ENCODE measurements around the gene NPC1L1.

NPC1L1 gene

GRCh38 chr7:44541028-44541869, at the start of gene NPC1L1:
NPC1L1 (minus strand) TSS chr7:44541330; CDS start chr7:44541259, 71 bp downstream.
- no peak for DNase-seq (ENCODE audit: low spot score)

DNA sequence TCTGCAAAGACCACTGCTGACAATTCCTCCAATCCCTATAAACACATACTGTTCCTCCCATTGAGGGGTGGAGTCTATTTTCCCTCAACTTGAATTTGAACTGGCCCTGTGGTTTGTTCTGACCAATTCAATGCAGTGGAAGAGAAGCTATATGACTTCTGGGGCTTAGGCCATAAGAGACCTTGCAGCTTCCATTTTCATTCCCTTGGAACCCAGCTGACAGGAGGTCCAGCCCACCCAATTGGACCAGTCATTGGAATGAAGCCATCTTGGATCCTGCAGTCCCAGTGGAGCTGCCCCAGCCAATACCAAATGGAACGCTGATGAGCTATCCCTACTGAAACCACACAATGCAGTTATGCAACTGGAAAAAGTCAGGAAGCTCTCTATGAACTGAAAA, 49.8 kb upstream of the NPC1L1 start:
- DNase-seq (ENCODE audit: low spot score) = no peak

DNA sequence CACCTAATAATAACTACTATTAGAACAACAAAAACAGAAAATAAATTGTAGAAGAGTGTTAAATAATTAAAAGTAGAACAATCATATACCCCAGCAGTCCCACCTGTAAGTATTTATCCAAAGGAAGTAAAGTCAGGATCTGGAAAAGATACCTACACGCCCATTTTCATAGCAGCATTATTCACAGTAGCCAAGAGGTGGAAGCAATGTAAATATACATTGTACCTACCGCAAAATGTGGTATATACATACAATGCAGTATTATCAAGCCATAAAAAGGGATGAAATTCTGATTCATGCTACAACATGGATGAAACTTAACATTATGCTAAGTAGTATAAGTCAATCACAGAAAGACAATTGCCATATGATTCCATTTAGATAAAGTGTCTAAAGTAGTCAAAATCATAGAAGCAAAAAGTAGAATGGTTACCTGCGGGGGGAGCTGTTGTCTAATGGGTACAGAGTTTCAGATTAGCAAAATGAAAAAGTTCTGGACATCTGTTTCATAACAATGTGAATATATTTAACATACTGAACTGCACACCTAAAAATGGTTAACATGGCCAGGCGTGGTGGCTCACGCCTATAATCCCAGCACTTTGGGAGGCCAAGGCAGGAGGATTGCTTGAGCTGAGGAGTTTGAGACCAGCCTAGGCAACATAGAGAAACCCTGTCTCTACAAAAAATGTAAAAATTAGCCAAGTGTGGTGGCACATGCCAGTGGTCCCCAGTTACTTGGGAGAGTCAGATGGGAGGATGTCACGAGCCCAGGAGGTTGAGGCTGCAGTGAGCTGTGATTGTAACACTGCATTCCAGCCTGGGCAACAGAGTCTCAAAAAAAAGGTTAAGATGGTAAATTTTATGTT, 46.9 kb upstream of the NPC1L1 start:
- DNase-seq (ENCODE audit: low spot score) = peak; percentile 75

GRCh38 chr7:44583146-44583865, 42.2 kb upstream of the NPC1L1 start:
- no peak for DNase-seq (ENCODE audit: low spot score)

GRCh38 chr7:44581879-44582603, 40.9 kb upstream of the NPC1L1 start, which contains the start of gene TMED4:
TMED4 (minus strand) TSS chr7:44582231; CDS start chr7:44582206, 25 bp downstream.
- peak; percentile 99 for DNase-seq (ENCODE audit: low spot score)

GRCh38 chr7:44580945-44581878, 40.1 kb upstream of the NPC1L1 start:
- DNase-seq (ENCODE audit: low spot score) = no peak

GRCh38 chr7:44576228-44576627, 35.1 kb upstream of the NPC1L1 start:
- no peak for DNase-seq (ENCODE audit: low spot score)

GRCh38 chr7:44575054-44575453, 33.9 kb upstream of the NPC1L1 start:
- DNase-seq (ENCODE audit: low spot score) = no peak

- no peak for DNase-seq (ENCODE audit: low spot score)
Observed at GRCh38 chr7:44574287-44574872, 33.2 kb upstream of the NPC1L1 start.

GRCh38 chr7:44573464-44574286, 32.5 kb upstream of the NPC1L1 start, which contains the start of gene DDX56:
DDX56 (minus strand) TSS chr7:44573908; CDS start chr7:44573895, 13 bp downstream.
- DNase-seq (ENCODE audit: low spot score) = peak; percentile 97

DNA sequence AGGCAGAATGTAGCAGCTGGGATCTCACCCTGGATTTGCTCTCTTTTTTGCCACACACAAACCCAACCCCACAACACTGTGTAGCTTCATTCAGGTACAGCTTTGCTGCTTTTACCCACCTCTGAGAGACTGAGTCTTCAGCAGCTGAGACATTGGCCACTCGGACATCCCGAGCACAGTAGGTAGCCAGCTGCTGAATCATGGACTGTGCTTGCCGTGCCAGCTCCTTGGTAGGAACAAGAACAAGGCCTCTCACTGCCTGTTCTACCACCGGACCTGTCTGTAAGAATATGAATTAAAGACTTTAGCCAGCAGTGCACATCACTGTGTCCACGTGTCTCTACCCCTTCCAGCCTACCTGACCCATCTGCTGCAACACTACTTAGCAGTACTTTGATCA, 31.6 kb upstream of the NPC1L1 start:
- no peak for DNase-seq (ENCODE audit: low spot score)

GRCh38 chr7:44569959-44570358, 28.8 kb upstream of the NPC1L1 start:
- no peak for DNase-seq (ENCODE audit: low spot score)

GRCh38 chr7:44568771-44569560, 27.8 kb upstream of the NPC1L1 start:
- no peak for DNase-seq (ENCODE audit: low spot score)

DNA sequence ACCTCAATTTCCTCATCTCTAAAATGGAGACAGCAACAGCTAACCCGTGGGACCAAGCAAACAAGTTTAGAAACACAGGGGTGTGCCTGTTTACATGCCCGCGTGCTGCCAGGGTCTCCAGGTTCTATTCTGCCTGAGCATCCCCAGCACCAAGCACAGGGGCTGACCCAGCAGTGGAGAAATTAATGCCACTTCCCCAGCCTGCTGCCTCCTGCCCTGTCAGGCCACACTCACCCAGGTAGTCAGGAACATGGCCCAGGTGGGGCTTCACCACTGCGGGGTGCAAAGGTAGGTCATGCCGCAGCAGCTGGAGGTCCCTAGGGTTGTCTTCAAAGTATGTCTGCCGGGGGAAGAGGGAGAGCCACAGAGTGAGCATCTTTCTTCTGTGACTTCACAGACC, 26.8 kb upstream of the NPC1L1 start:
- no peak for DNase-seq (ENCODE audit: low spot score)

- DNase-seq (ENCODE audit: low spot score) = no peak
Observed at GRCh38 chr7:44566680-44567079, 25.6 kb upstream of the NPC1L1 start.

DNA sequence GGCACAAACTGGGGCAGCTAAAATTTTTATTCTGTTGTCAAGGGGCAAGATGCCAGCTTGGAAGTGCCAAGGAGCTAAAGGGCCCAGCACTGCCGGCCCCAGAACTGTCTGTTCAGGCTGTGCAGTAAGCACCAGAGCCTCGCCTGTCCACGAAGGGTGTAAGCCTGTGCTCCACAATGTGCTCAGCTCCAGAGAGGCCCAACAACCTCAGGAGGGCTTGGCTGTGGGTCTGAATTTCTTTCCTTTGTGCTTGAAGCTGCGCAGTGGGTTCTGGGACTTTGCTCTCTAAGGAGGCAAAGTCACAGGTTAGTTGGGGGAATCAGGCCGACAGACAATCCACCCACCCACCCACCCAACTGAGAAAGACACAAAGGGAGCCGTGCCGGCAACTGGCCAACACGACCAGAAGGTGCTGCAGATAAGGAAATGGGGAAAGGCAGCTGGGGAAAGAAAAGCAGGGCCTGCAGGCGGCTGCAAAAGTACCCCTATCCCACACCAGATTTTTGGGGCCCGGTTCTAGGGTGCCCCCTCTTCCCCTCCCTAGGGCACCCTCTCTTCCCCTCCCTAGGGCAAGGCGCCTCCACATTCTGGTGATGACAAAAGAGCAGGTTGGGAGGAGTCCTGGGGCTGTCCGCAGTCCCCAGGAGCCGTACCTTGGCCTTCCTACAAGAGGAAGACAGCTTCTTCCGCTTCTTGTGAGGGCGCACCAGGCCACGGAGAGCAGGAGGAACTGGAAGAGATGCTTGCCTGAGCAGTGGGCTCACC, 24.8 kb upstream of the NPC1L1 start:
- DNase-seq (ENCODE audit: low spot score) = no peak

GRCh38 chr7:44565097-44565794, 24.1 kb upstream of the NPC1L1 start:
- DNase-seq (ENCODE audit: low spot score) = peak; percentile 57
